GM10248 (cell line): ENCODE measurements around the gene BCL2.

Experiments
- CTCF ChIA-PET: fragments of 300-600 bp; sonication (Branson Sonifier 250); formaldehyde crosslinking; extraction: SDS; loops from one replicate; lab custom pipeline; 2021; ENCODE audit warnings: antibody characterized with exemption; lab: Yijun Ruan, JAX
- POLR2A ChIA-PET: fragments of 350-650 bp; sonication (Branson Sonifier 250); formaldehyde crosslinking; extraction: SDS; loops from one replicate; lab custom pipeline; 2020; ENCODE audit warnings: antibody characterized with exemption; lab: Yijun Ruan, JAX
- DNase-seq: peaks from one replicate; pipeline ENCODE4 v3.0.0; 2012; ENCODE audit errors: extremely low spot score
- CTCF ChIP-seq: IDR thresholded peaks from 2 replicates; pipeline ENCODE4 v1.5.1; 2012; ENCODE audit warnings: mild to moderate bottlenecking, low read depth; ENCODE audit errors: extremely low read depth, missing control alignments, control extremely low read depth

The BCL2 gene

GRCh38 chr18:63187223-63187574 is 132.4 kb downstream of the BCL2 start:
- no peak for DNase-seq
- ChIA-PET POLR2A (no interaction called here), CTCF (interaction anchor here (0.9 to 3.0 kb wide), 8 partner anchors 10 to 136 kb away, joined by 3 to 17 read pairs (median 4); no protein-coding TSS in a partner anchor)
- no peak for TF ChIP-seq CTCF

DNA sequence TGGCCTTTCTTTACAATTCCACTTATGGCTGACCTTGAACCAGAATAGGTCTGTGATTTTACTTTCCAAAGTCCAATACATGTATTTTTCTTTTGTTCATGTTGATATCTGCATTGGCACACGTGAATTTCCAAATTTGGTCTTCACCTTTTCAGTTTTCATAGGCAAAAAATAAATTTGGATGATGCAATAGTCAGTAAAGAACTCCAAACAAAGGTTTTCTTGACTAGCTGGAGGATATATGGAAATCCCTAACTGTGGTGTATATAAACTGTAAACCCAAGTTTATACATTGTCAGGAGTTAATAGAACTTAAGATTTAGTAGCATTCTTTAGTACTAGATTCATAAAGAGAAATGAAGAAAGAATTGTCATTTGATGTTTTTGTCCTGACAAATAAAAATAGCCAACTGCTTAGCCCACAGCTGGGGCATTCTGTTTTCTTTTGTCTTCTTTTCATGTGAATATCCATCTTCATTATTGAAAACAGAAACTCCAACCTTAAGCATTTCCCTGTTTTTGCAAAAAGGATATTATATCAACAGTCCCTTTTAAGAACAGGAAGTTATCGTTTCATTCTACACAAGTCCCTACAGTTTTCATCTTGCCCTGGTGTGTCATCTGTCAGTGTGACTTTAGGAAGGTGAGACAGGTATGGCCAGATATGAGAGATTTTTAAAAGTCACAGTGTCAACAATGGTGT is 132.9 kb downstream of the BCL2 start:
- DNase-seq = no peak
- TF ChIP-seq CTCF = no peak
- CTCF ChIA-PET = interaction anchor here (0.6 to 3.9 kb wide), 14 partner anchors 10 to 136 kb away, joined by 3 to 17 read pairs (median 4); no protein-coding TSS in a partner anchor
- POLR2A ChIA-PET = interaction anchor here (1.5 kb wide), 1 partner anchor 27 kb away, joined by 5 read pairs; no protein-coding TSS in a partner anchor

GRCh38 chr18:63185984-63186383 is 133.6 kb downstream of the BCL2 start:
- ChIA-PET POLR2A (interaction anchor here (1.5 kb wide), 1 partner anchor 27 kb away, joined by 5 read pairs; no protein-coding TSS in a partner anchor), CTCF (interaction anchor here (0.6 to 3.9 kb wide), 10 partner anchors 9 to 137 kb away, joined by 3 to 17 read pairs (median 4); no protein-coding TSS in a partner anchor)
- no peak for TF ChIP-seq CTCF
- DNase-seq = no peak

- no peak for TF ChIP-seq CTCF
- no peak for DNase-seq
- ChIA-PET CTCF (interaction anchor here (1.5 to 3.9 kb wide), 4 partner anchors 9 to 29 kb away, joined by 4 to 16 read pairs (median 10); no protein-coding TSS in a partner anchor), POLR2A (no interaction called here)
Measured at GRCh38 chr18:63183952-63184770, 135.4 kb downstream of the BCL2 start.

GRCh38 chr18:63183378-63183777 is 136.2 kb downstream of the BCL2 start:
- CTCF ChIA-PET = interaction anchor here (1.5 to 3.9 kb wide), 6 partner anchors 11 to 135 kb away, joined by 3 to 16 read pairs (median 10); partner anchors contain the start of gene BCL2
- no peak for TF ChIP-seq CTCF
- POLR2A ChIA-PET = no interaction called here
- DNase-seq = no peak

DNA sequence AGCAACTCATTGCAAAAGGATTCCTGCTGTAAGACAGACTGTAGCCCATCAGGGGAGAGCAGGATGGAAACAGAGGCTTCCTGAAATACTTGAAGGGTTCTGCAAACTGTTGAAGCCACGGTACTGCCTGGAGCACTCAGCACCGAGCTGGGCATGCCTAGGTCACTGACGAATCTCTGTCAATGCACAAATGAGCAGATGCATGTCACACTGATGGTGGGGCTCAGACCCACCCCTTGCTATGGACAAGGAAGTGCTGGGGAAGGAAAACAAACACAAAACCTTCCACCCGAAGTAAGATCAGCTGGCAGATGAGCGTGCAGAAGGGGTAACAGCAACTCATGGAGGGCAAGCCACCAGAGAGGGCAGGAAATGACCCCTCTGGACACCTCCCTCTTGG is 136.7 kb downstream of the BCL2 start:
- POLR2A ChIA-PET = no interaction called here
- CTCF ChIA-PET = interaction anchor here (1.5 to 3.9 kb wide), 6 partner anchors 11 to 135 kb away, joined by 3 to 16 read pairs (median 10); partner anchors contain the start of gene BCL2
- no peak for TF ChIP-seq CTCF

More for the DNA sequence above, 136.7 kb downstream of the BCL2 start:
- no peak for DNase-seq
